Motor neuron (in vitro differentiated cells): ENCODE measurements around the gene UCN3. TPM values are rescaled to one million over a fixed set of nuclear protein-coding genes. Genes with fewer than 3 reads are reported as not detected.
"Not testable (repeated sequence)": the region's sequence is repeated elsewhere in the genome, so short reads cannot be mapped to it uniquely, and the experiment has no call there.

Source experiments
- ATAC-seq, 8 experiments: fragments of 200-7000 bp; cut with Tn5 transposase; replicated peaks in 6 of 8; 2 replicates each; pipeline ENCODE4 v1.8.0; 2021; ENCODE audit warnings: mild to moderate bottlenecking in 8 of 8, moderate library complexity in 8 of 8
- H3K27ac ChIP-seq, 2 donors: fragments of 250-450 bp; sonication (Bioruptor Pico); 2 replicates each; pipeline ENCODE4 v1.9.0; 2021; ENCODE audit warnings: antibody characterized with exemption in 2 of 2, mild to moderate bottlenecking in 2 of 2, moderate library complexity in 1 of 2
- H3K4me1 ChIP-seq, 2 donors: fragments of 250-450 bp; sonication (Bioruptor Pico); replicated peaks in 1 of 2; 2 replicates each; pipeline ENCODE4 v1.6.1; 2021; ENCODE audit warnings: antibody characterized with exemption in 2 of 2, mild to moderate bottlenecking in 2 of 2, moderate library complexity in 1 of 2
- H3K4me3 ChIP-seq, 5 donors: fragments of 250-450 bp; sonication (Bioruptor Pico); 2 replicates each; pipeline ENCODE4 v1.9.0; 2021; ENCODE audit warnings: antibody characterized with exemption in 5 of 5, mild to moderate bottlenecking in 5 of 5, moderate library complexity in 4 of 5
- WGBS, 10 experiments: fragments of 450-650 bp; shearing (Covaris generic); methylation state at CpG; one replicate each; pipeline ENCODE4 v1.0.0; 2022; 5-methylcytosine and 5-hydroxymethylcytosine counted together
- in situ Hi-C, 9 experiments: fragments of 400-800 bp; cut with MboI; loops; one replicate each; pipeline ENCODE4 v1.15.0; 2021; ENCODE audit warnings: low sequenced_read_pairs in 9 of 9, low pct_unique_long_range_greater_than_20kb in 2 of 9; ENCODE audit not compliant: unreplicated experiment in 9 of 9
- total RNA-seq, 8 experiments: library from RNA; unstranded; fragments of 300-600 nt; gene quantifications; 2 replicates each; pipeline versions ENCODE4 v1.2.3 to v1.2.4, GENCODE V29; 2022

UCN3 gene
- total RNA-seq, 8 experiments from 2014 or later: 0.25 to 1.00 (median 0.33) TPM; not detected in 4

DNA sequence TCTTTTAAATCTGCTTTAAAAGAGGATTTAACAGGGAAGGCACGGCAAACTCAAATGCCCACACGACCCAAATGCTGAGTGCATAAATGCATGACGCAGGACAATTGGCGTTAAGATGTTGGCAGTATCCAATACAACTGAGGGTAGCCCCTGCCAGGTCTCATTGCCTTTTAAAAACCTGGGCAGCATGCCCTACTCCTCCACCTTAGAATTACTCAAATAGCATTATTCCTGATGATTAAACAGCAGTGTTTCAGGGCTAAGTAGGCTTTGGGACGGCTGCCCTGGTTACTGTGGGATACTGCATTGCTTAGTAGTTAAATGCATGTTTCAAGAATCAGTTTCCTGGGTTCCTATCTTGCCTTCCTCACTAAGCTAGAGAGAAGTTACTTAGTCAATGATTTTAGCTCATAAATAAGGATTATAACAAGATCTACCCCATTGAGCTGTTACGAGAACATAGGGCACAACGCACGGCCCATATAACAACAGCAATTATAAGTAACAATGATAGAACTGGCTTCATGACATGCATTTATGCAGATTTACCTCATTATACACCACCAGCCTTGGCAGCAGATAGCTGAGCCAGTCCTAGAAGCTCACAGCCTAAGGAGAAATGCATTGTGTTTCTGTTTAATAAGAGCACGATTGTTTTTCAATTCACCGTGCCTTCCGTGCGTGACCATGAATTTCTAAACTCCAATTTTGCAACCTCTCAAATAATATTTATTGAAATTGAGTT, 32.0 kb downstream of the UCN3 start:
- no peak overlapping the region for H3K27ac ChIP-seq
- peak in 2 of 8 experiments; percentile 35 to 63 for ATAC-seq
- no peak overlapping the region for H3K4me3 ChIP-seq
- in situ Hi-C loops: loop anchor here in 3 of 9 experiments (25.0 kb wide), 3 partner anchors 534 to 584 kb away; partner anchors contain the start of gene AKR1E2 (in 1 of the 3)
- 66 to 100% (median 81%) methylated on average over 3 to 12 of the region's 12 CpGs for WGBS, 10 experiments
- no peaks in the 10 kb centered on the region for H3K4me1 ChIP-seq

DNA sequence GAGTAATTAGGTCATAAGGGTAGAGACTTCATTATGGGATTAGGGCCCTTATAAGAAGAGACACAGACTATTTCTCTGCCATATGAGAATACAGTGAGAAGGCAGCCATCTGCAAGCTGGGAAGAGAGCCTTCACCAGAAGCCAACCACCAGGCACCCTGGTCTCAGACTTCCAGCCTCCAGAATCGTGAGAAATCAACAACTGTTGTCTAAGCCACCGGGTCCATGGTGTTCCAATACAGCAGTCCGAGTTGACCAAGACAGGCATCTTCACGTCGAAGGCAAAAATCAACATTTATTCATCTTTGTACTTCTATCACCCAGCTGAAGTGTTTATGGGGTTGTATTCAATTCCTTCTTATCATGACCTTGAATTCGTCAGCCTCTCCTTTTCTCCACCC, 34.6 kb downstream of the UCN3 start:
- Histone ChIP-seq H3K4me3 (no peak overlapping the region), H3K27ac (no peak overlapping the region), H3K4me1 (no peaks in the 10 kb centered on the region)
- ATAC-seq: no peak
- in situ Hi-C loops: loop anchor here in 3 of 9 experiments (25.0 kb wide), 3 partner anchors 537 to 587 kb away; partner anchors contain the start of gene AKR1E2 (in 1 of the 3)
- 27 to 77% (median 60%) methylated on average over 1 to 6 of the region's 6 CpGs; no CpG with 5 or more reads in 5 of the 10 experiments for WGBS, 10 experiments

DNA sequence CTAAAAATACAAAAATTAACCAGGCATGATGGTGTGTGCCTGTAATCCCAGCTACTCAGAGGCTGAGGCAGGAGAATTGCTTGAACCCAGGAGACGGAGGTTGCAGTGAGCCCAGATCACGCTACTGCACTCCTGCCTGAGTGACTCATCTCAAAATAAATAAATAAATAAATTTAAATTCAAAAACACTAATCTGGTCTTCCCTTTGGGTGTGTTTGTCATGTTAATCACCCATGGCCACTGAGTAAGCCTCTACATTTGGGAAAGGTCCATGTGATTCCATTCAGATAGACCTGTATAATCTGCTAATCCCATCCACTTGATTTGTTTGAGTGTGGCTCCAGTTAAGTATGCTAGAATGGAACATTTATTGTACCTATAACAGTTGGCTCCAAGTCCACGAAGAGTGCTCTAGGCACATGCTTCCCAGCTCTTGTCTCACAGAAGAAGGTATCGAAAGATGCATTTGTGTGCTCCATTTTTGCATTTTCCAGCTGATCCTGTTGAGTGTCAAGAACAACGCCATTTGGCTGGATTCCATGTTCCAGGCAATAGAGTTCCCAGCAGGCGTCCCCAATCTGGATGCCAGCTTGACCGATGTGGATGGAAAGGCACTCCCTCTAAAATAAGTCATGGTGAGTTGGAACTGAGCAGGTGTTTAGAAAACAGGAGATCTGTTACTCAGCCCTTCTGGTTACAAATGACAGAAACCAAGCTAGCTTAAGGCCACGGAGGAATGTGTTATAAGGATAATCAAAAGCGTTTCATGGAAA, 35.9 kb downstream of the UCN3 start:
- no peak overlapping the region for H3K4me3 ChIP-seq
- in situ Hi-C loops: no loop called here
- 27 to 100% (median 82%) methylated on average over 2 to 8 of the region's 9 CpGs; no CpG with 5 or more reads in 1 of the 10 experiments for WGBS, 10 experiments
- ATAC-seq: peak in 2 of 8 experiments; percentile 56 to 71
- H3K27ac ChIP-seq: no peak overlapping the region
- no peaks in the 10 kb centered on the region for H3K4me1 ChIP-seq

DNA sequence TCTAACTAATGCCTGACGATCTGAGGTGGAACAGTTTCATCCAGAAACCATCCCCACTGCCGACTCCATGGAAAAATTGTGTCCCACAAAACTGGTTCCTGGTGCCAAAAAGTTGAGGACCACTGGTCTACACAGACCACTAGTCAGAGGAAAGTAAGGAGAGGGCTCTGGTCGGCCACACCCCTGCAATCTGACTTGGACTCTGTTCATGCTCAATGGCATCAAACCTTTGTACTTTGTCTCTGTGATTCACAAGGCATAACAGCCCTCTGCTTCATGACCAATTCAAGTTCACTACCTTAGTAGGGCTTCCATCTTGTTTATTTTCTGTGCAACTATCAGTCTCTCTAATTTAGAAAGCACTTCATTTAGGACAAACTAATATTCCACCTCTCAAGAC, 38.0 kb downstream of the UCN3 start:
- H3K4me3 ChIP-seq: no peak overlapping the region
- H3K27ac ChIP-seq: no peak overlapping the region
- no peaks in the 10 kb centered on the region for H3K4me1 ChIP-seq
- ATAC-seq: no peak
- 0 to 100% (median 67%) methylated on average over 1 to 2 of the region's 3 CpGs; no CpG with 5 or more reads in 3 of the 10 experiments for WGBS, 10 experiments
- in situ Hi-C loops: no loop called here

DNA sequence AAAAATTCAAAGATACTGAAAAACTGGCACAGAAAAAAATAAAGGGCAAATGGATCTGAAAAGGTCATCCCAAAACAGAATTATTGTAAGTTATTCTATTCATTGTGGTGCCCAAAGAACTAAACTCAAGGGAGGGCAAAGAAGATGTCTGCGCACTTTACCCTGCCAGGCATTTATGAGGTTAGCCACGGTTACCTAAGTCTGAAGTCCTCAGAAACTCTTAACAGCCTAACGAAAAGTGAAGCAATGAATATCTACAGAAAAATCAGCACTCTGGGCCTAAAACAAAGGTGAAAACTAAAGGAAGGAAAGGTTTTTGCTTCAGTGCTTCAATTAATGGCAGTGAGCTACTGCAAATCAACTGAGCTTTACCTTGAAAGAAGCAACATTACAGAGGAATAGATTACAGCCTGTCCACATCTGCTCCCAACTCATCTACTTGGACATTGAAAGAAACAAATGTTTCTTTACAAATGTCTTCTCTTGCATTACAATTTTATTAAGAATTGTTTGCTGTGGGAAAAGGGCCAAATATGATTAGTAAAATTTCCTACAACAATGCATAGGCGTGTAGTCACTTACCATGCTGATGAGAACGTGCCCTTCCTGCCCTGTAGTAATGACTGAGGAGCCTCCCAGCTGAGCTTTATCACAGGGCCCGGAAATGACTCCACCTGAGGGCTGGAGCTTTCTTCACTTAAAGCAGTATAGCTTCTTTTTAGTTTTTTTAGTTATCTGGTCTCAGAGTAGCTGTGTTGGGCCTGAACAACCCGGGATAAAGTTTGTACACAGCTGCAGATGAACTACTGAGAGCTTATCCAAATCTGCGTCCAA, 39.7 kb downstream of the UCN3 start, which contains the start of gene TUBAL3:
Gene TUBAL3 (minus strand): TSS at position 621 of the 834 bp plus-strand sequence. CDS start 36 bp downstream, at position 585.
- WGBS, 10 experiments: 0 to 100% (median 72%) methylated on average over 1 to 8 of the region's 8 CpGs
- H3K4me3 ChIP-seq: no peak within 1 kb of the TSS
- H3K4me1 ChIP-seq: no peaks in the 10 kb centered on the region
- H3K27ac ChIP-seq: no peak within 1 kb of the TSS
- in situ Hi-C loops: no loop called here
- peak in 3 of 8 experiments; percentile 41 to 94 (median 89) for ATAC-seq

DNA sequence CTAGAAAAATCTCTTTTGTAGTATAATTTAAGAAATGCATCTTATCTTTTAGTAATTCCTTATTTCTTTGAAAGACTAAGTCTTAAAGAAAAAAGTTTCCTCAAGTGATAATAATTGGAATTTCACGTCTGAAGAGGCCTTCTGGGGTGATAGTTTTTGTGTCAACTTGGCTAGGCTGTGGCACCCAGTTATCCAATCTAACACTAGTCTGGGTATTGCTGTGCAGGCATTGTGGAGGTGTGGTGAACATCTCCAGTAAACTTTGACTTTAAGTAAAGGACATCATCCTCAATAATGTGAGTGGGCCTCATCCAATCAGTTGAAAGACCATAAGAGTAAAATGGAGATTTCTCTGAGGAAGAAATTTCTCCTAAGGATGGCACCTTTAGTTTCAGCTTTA, 42.2 kb downstream of the UCN3 start:
- no peak overlapping the region for H3K27ac ChIP-seq
- ATAC-seq: no peak
- in situ Hi-C loops: no loop called here
- peaks cover 0 to 2% of the 10 kb centered on the region in 2 donors for H3K4me1 ChIP-seq
- no peak overlapping the region for H3K4me3 ChIP-seq
- WGBS, 10 experiments: 0 to 50% (median 10%) methylated on average over 1 of the region's 1 CpG; no CpG with 5 or more reads in 4 of the 10 experiments

DNA sequence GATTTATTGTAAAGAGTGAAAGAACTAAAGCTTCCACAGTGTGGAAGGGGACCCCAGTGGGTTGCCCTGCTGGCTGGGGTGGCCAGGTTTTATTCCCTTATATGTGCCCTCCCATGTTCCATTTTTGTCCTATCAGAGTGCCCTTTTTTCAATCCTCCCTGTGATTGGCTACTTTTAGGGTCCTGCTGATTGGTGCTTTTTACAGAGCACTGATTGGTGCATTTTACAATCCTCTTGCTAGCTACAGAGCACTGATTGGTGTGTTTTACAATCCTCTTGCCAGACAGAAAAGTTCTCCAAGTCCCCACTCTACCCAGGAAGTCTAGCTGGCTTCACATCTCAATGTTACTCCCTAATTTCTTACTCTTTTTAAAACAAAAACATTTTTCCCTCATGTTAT, 46.0 kb downstream of the UCN3 start:
- H3K27ac ChIP-seq, in situ Hi-C loops, ATAC-seq, H3K4me3 ChIP-seq: not testable (repeated sequence)
- H3K4me1 ChIP-seq: peaks cover 0 to 14% of the 10 kb centered on the region in 2 donors

- Histone ChIP-seq H3K27ac (no peak overlapping the region), H3K4me3 (peak overlapping the region; percentile 81 to 97 (median 91))
- peak in 4 of 8 experiments; percentile 8 to 52 (median 22) for ATAC-seq
Measured at GRCh38 chr10:5411941-5412276, 47.1 kb downstream of the UCN3 start.

DNA sequence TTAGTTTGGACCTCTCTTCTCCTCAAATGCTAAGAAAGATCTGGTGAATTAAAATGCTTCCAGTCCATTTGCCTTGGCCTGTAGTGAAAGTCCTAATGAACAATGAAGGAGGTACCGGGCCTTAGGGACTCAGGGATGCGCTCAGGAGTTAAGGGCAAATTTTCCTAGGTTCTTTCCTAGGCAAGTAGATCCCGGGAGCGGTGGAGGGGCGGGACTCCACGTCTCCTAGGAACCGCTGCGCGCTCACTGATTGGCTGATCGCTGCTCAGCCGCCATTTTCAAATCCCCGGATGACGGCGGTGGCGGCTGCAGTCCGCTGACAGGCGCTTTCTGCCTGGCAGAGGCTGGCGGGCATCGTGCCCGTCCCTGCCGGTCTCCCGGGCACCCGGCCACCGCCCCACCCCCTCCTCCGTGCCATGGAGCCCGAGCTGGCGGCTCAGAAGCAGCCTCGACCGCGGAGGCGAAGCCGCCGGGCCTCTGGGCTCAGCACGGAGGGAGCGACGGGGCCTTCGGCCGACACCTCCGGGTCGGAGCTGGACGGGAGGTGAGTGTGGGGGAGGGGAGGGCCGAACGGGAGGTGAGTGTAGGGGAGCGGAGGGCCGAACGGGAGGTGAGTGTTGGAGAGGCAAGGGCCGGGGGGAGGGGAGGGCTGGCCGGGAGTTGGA, 47.6 kb downstream of the UCN3 start, which contains the start of gene NET1:
Gene NET1 (plus strand): TSS at position 281 of the 665 bp plus-strand sequence. CDS start 136 bp downstream, at position 417.
- peak within 1 kb of the TSS; percentile 48 to 64 for H3K27ac ChIP-seq
- peak within 1 kb of the TSS; percentile 81 to 97 (median 91) for H3K4me3 ChIP-seq
- peak; percentile 97 to 99 (median 97) for ATAC-seq
- WGBS, 10 experiments: 0 to 1% (median 0%) methylated on average over 1 to 10 of the region's 48 CpGs; no CpG with 5 or more reads in 4 of the 10 experiments
- in situ Hi-C loops: no loop called here
- peaks cover 0 to 14% of the 10 kb centered on the region in 2 donors for H3K4me1 ChIP-seq

More at GRCh38 chr10:5411941-5412276, 47.1 kb downstream of the UCN3 start:
- 0 to 55% (median 43%) methylated on average over 1 to 3 of the region's 3 CpGs; no CpG with 5 or more reads in 1 of the 10 experiments for WGBS, 10 experiments
- in situ Hi-C loops: no loop called here
- peaks cover 0 to 14% of the 10 kb centered on the region in 2 donors for H3K4me1 ChIP-seq

- in situ Hi-C loops: no loop called here
- 5 to 42% (median 19%) methylated on average over 5 to 12 of the region's 20 CpGs for WGBS, 10 experiments
- H3K4me1 ChIP-seq: peaks cover 0 to 14% of the 10 kb centered on the region in 2 donors
- H3K27ac ChIP-seq: no peak overlapping the region
- peak overlapping the region; percentile 81 to 97 (median 91) for H3K4me3 ChIP-seq
- ATAC-seq: peak; percentile 16 to 31 (median 24)
Measured at GRCh38 chr10:5413012-5413938, 48.5 kb downstream of the UCN3 start.

- WGBS, 10 experiments: 64 to 100% (median 93%) methylated on average over 1 to 5 of the region's 11 CpGs; no CpG with 5 or more reads in 3 of the 10 experiments
- no peak for ATAC-seq
- Histone ChIP-seq H3K4me3 (no peak overlapping the region), H3K27ac (no peak overlapping the region), H3K4me1 (peaks cover 0 to 11% of the 10 kb centered on the region in 2 donors)
- in situ Hi-C loops: no loop called here
Measured at GRCh38 chr10:5416981-5417380, 52.2 kb downstream of the UCN3 start.
